CD4-positive, alpha-beta memory T cell (primary cell): ENCODE measurements around the gene IRAK2. TPM values are rescaled to one million over a fixed set of nuclear protein-coding genes. Genes with fewer than 3 reads are reported as not detected.

Experiments used
- CTCF ChIA-PET: fragments of 350-600 bp; sonication (Branson Sonifier 250); formaldehyde crosslinking; loops from one replicate; lab custom pipeline; 2021; ENCODE audit warnings: inconsistent platforms; ENCODE audit not compliant: partially characterized antibody; lab: Charles Lee
- POLR2A ChIA-PET: fragments of 350-600 bp; sonication (Branson Sonifier 250); formaldehyde crosslinking; loops from one replicate; lab custom pipeline; 2021; ENCODE audit not compliant: partially characterized antibody; lab: Charles Lee
- DNase-seq, 5 donors: peaks; one replicate each; pipeline versions ENCODE4 v3.0.0 to v3.0.0-alpha.2; 2020 to 2022; ENCODE audit warnings: mixed read lengths in 1 of 5
- H3K27ac ChIP-seq: one replicate; pipeline ENCODE4 v1.7.0; 2013; ENCODE audit warnings: low read depth, low read length
- H3K27me3 ChIP-seq: 2 replicates; pipeline ENCODE4 v1.7.0; 2013; ENCODE audit warnings: mild to moderate bottlenecking, low read length, moderate library complexity; ENCODE audit not compliant: insufficient read depth
- H3K36me3 ChIP-seq: 2 replicates; pipeline ENCODE4 v1.7.0; 2013; ENCODE audit warnings: mild to moderate bottlenecking, low read length, moderate library complexity; ENCODE audit not compliant: insufficient read depth
- H3K4me1 ChIP-seq: 2 replicates; pipeline ENCODE4 v1.7.0; 2013; ENCODE audit warnings: mild to moderate bottlenecking, low read length, moderate library complexity; ENCODE audit not compliant: insufficient read depth
- H3K4me3 ChIP-seq, 2 donors: one replicate each; pipeline ENCODE4 v1.7.0; 2013; ENCODE audit warnings: low read length in 2 of 2, mild to moderate bottlenecking in 1 of 2
- H3K9me3 ChIP-seq, 2 donors: one replicate each; pipeline ENCODE4 v1.7.0; 2013; ENCODE audit warnings: low read length in 2 of 2, control low read depth in 1 of 2; ENCODE audit not compliant: control insufficient read depth in 1 of 2
- H3K27ac Mint-ChIP-seq, 7 donors: one replicate each; pipeline ENCODE4 v1.8.0; 2020 to 2021; ENCODE audit warnings: mixed read lengths in 7 of 7, mild to moderate bottlenecking in 6 of 7, inconsistent platforms in 3 of 7, moderate library complexity in 3 of 7
- H3K27me3 Mint-ChIP-seq, 2 donors: one replicate each; pipeline ENCODE4 v1.8.0; 2020 to 2021; ENCODE audit warnings: mixed read lengths in 2 of 2
- H3K36me3 Mint-ChIP-seq, 2 donors: one replicate each; pipeline ENCODE4 v1.8.0; 2020 to 2021; ENCODE audit warnings: mixed read lengths in 2 of 2, inconsistent platforms in 1 of 2, mild to moderate bottlenecking in 1 of 2
- H3K4me1 Mint-ChIP-seq, 4 donors: one replicate each; pipeline ENCODE4 v1.8.0; 2020 to 2021; ENCODE audit warnings: mixed read lengths in 4 of 4, mild to moderate bottlenecking in 1 of 4
- H3K4me3 Mint-ChIP-seq, 8 donors: one replicate each; pipeline ENCODE4 v1.8.0; 2020 to 2021; ENCODE audit warnings: mixed read lengths in 8 of 8, mild to moderate bottlenecking in 7 of 8, moderate library complexity in 6 of 8, inconsistent platforms in 3 of 8
- H3K9me3 Mint-ChIP-seq, 8 donors: one replicate each; pipeline ENCODE4 v1.8.0; 2020 to 2021; ENCODE audit warnings: mixed read lengths in 8 of 8, mild to moderate bottlenecking in 5 of 8, inconsistent platforms in 3 of 8, moderate library complexity in 1 of 8
- intact Hi-C: fragments of 100-400 bp; cut with micrococcal nuclease; formaldehyde crosslinking; loops from one replicate; pipeline ENCODE4 v1.15.1; 2023
- polyA plus RNA-seq, 2 donors: library from polyadenylated mRNA; unstranded; fragments of 300-500 nt; fragmentation: Illumina TruSeq; gene quantifications; one replicate each; pipeline ENCODE4 v1.2.3, GENCODE V29; 2021
- total RNA-seq, 2 experiments: library from RNA; stranded (reverse); gene quantifications; one replicate each; pipeline ENCODE4 v1.2.3, GENCODE V29; 2021

Gene IRAK2
- total and polyA plus RNA-seq, 4 experiments from 2014 or later: 4.4 to 5.8 (median 5.1) TPM

GRCh38 chr3:10285272-10286132 lies 120.8 kb downstream of the IRAK2 start:
- no peak overlapping the region for H3K4me3 Mint-ChIP-seq

GRCh38 chr3:10286133-10286524 lies 121.4 kb downstream of the IRAK2 start:
- no peak overlapping the region for H3K4me3 Mint-ChIP-seq
- H3K36me3 Mint-ChIP-seq: peaks cover 0 to 47% of the 10 kb centered on the region in 2 donors
- no peak overlapping the region for H3K4me3 ChIP-seq
- H3K27ac ChIP-seq: no peak overlapping the region
- H3K4me1 ChIP-seq: peaks cover 23% of the 10 kb centered on the region
- H3K9me3 Mint-ChIP-seq: no peaks in the 10 kb centered on the region
- H3K36me3 ChIP-seq: peaks cover 26% of the 10 kb centered on the region
- POLR2A ChIA-PET: interaction anchor here (1.8 kb wide), 1 partner anchor 44 kb away, joined by 3 read pairs; no protein-coding TSS in a partner anchor
- no peak for DNase-seq
- peaks cover 26 to 45% (median 29%) of the 10 kb centered on the region in 4 donors for H3K4me1 Mint-ChIP-seq
- intact Hi-C loops: loop anchor here (2.0 to 10.0 kb wide), 3 partner anchors 37 to 301 kb away; partner anchors contain the start of genes EMC3, IRAK2 and TATDN2
- no peaks in the 10 kb centered on the region for H3K27me3 ChIP-seq
- H3K27ac Mint-ChIP-seq: peak overlapping the region; percentile 17 to 89 (median 56)
- CTCF ChIA-PET: interaction anchor here (1.3 kb wide), 1 partner anchor 10 kb away, joined by 4 read pairs; no protein-coding TSS in a partner anchor
- no peaks in the 10 kb centered on the region for H3K9me3 ChIP-seq
- no peaks in the 10 kb centered on the region for H3K27me3 Mint-ChIP-seq

More at GRCh38 chr3:10285272-10286132, 120.8 kb downstream of the IRAK2 start:
- peaks cover 1 to 53% of the 10 kb centered on the region in 2 donors for H3K36me3 Mint-ChIP-seq
- peak overlapping the region; percentile 80 to 96 (median 90) for H3K27ac Mint-ChIP-seq
- no peaks in the 10 kb centered on the region for H3K9me3 ChIP-seq
- peaks cover 23% of the 10 kb centered on the region for H3K4me1 ChIP-seq
- peaks cover 26 to 45% (median 29%) of the 10 kb centered on the region in 4 donors for H3K4me1 Mint-ChIP-seq
- no peak overlapping the region for H3K4me3 ChIP-seq
- CTCF ChIA-PET: interaction anchor here (0.6 to 1.3 kb wide), 2 partner anchors 10 to 303 kb away, joined by 3 to 4 read pairs; no protein-coding TSS in a partner anchor
- peaks cover 29% of the 10 kb centered on the region for H3K36me3 ChIP-seq
- H3K27ac ChIP-seq: peak overlapping the region; percentile 43
- intact Hi-C loops: loop anchor here (2.0 to 10.0 kb wide), 3 partner anchors 37 to 301 kb away; partner anchors contain the start of genes EMC3, IRAK2 and TATDN2
- POLR2A ChIA-PET: interaction anchor here (1.8 kb wide), 1 partner anchor 43 kb away, joined by 3 read pairs; no protein-coding TSS in a partner anchor
- H3K9me3 Mint-ChIP-seq: no peaks in the 10 kb centered on the region
- no peaks in the 10 kb centered on the region for H3K27me3 Mint-ChIP-seq
- H3K27me3 ChIP-seq: no peaks in the 10 kb centered on the region
- DNase-seq: no peak

DNA sequence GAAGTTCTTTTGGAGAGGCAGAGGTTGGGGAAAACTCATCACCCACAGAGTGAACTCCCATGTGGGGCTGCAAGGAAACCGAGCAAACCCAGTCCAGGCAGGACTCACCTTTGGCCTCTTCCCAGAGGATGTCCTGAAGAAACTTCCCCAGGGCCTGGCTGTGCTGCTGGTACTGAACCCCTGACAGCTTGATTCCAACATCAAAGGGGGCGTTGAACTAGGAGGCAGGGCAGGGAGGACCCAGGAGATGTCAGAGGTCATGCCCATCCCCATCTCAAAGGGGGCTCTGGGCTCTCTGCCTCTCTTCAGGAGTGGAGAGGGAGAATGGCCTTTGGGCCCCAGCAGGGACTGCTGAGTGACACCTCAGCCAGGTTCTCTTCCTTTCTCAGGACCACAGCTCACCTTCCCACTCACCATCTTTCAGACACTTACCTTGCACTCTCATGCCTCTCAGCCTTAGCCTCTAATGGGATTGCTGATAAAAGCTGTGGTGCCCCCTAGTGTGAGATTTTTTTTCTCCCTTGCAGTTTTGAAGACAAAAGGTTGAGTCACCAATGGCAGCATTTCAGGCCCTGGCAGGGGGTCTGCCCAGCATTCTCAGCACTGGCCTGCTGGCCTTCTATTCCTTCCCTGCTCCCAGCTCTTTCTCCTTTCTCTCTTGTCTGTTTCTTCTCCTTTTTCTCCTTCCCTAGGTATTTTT lies 122.0 kb downstream of the IRAK2 start:
- H3K27me3 Mint-ChIP-seq: no peaks in the 10 kb centered on the region
- CTCF ChIA-PET: interaction anchor here (1.3 kb wide), 1 partner anchor 9 kb away, joined by 4 read pairs; no protein-coding TSS in a partner anchor

DNA sequence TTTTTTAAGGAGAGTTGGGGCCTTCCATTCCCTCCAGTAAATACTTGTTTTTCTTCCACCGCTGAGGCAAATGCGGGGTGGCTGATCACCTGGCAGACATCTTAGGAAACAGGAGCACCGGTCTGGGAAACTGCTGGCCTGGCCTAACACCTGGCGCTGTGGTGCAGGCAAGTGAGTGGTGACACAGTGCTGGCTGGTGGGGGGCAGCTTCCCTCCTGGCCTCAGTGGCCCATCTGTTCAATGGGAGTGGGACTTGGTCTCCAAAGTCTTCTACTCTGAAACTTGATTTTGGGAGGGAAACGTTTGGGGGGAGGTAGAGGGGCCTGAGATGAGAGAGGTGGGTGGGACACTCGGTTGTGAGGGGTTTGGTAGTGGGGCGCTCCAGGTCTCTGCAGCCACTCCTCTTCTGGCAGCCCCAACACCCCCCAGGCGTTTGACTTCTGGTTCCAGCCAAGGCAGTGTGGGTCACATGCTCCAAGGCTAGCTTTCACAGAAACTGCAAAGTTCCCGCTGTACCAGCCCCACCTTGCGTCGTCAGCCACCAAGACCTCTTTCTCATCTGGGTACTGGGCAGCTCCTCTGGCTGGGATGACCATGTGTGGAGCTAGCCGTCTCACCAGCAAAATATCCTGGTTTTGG lies 123.3 kb downstream of the IRAK2 start:
- peaks cover 23 to 49% (median 30%) of the 10 kb centered on the region in 4 donors for H3K4me1 Mint-ChIP-seq
- no peak overlapping the region for H3K27ac ChIP-seq

More for the DNA sequence above, 122.0 kb downstream of the IRAK2 start:
- no peaks in the 10 kb centered on the region for H3K9me3 ChIP-seq
- H3K9me3 Mint-ChIP-seq: no peaks in the 10 kb centered on the region
- H3K27ac Mint-ChIP-seq: peak overlapping the region; percentile 2 to 57 (median 43)
- H3K4me3 ChIP-seq: no peak overlapping the region
- intact Hi-C loops: loop anchor here (1.0 to 10.0 kb wide), 5 partner anchors 38 to 354 kb away; partner anchors contain the start of genes EMC3, IRAK2 and TATDN2
- peaks cover 0 to 47% of the 10 kb centered on the region in 2 donors for H3K36me3 Mint-ChIP-seq
- POLR2A ChIA-PET: interaction anchor here (1.1 to 1.8 kb wide), 2 partner anchors 23 to 44 kb away, joined by 3 read pairs; no protein-coding TSS in a partner anchor
- peaks cover 26 to 45% (median 29%) of the 10 kb centered on the region in 4 donors for H3K4me1 Mint-ChIP-seq
- no peak overlapping the region for H3K4me3 Mint-ChIP-seq
- H3K27me3 ChIP-seq: no peaks in the 10 kb centered on the region
- peaks cover 23% of the 10 kb centered on the region for H3K4me1 ChIP-seq
- peak in 3 of 5 donors; percentile 66 to 72 (median 66) for DNase-seq
- H3K27ac ChIP-seq: no peak overlapping the region
- peaks cover 32% of the 10 kb centered on the region for H3K36me3 ChIP-seq

DNA sequence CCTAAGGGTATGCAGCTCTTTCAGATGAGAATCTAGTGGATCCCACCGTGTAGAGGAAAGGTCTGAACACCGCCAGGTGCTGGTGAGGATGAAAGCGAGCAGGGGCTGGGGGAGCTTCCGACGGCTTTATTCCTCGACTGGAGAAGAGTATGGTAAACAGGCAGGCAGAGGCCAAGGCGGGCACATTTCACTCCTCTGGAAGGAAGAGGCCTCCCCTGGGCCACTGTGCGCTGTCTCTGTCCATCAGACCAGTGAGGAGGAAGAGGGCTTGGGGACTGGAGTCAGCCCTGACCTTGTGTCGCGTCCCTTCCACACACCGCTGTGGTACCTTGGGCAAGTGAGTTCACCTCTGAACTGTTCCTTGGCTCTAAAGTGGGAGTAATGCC lies 123.8 kb downstream of the IRAK2 start:
- Histone ChIP-seq H3K4me3 (no peak overlapping the region), H3K27me3 (no peaks in the 10 kb centered on the region), H3K4me1 (peaks cover 26% of the 10 kb centered on the region), H3K9me3 (no peaks in the 10 kb centered on the region), H3K27ac (no peak overlapping the region), H3K36me3 (peaks cover 33% of the 10 kb centered on the region)
- no peak overlapping the region for H3K4me3 Mint-ChIP-seq
- H3K36me3 Mint-ChIP-seq: peaks cover 0 to 42% of the 10 kb centered on the region in 2 donors
- H3K27ac Mint-ChIP-seq: no peak overlapping the region
- H3K27me3 Mint-ChIP-seq: no peaks in the 10 kb centered on the region
- H3K9me3 Mint-ChIP-seq: no peaks in the 10 kb centered on the region
- DNase-seq: no peak
- H3K4me1 Mint-ChIP-seq: peaks cover 22 to 46% (median 26%) of the 10 kb centered on the region in 4 donors
- intact Hi-C loops: loop anchor here (10.0 kb wide), 1 partner anchor 304 kb away; the partner anchor contains the start of gene EMC3
- POLR2A ChIA-PET: no interaction called here
- CTCF ChIA-PET: no interaction called here

More for the DNA sequence above, 123.3 kb downstream of the IRAK2 start:
- H3K27me3 Mint-ChIP-seq: no peaks in the 10 kb centered on the region
- POLR2A ChIA-PET: no interaction called here
- CTCF ChIA-PET: no interaction called here
- no peaks in the 10 kb centered on the region for H3K27me3 ChIP-seq
- H3K36me3 ChIP-seq: peaks cover 36% of the 10 kb centered on the region
- H3K4me1 ChIP-seq: peaks cover 30% of the 10 kb centered on the region
- H3K9me3 Mint-ChIP-seq: no peaks in the 10 kb centered on the region
- H3K36me3 Mint-ChIP-seq: peaks cover 0 to 46% of the 10 kb centered on the region in 2 donors
- intact Hi-C loops: loop anchor here (1.0 to 10.0 kb wide), 5 partner anchors 39 to 356 kb away; partner anchors contain the start of genes EMC3, IRAK2 and TATDN2
- no peak overlapping the region for H3K4me3 ChIP-seq
- H3K9me3 ChIP-seq: no peaks in the 10 kb centered on the region
- H3K27ac Mint-ChIP-seq: no peak overlapping the region
- H3K4me3 Mint-ChIP-seq: no peak overlapping the region
- DNase-seq: no peak

GRCh38 chr3:10289077-10289476 lies 124.4 kb downstream of the IRAK2 start:
- Histone ChIP-seq H3K36me3 (peaks cover 32% of the 10 kb centered on the region), H3K27ac (no peak overlapping the region), H3K9me3 (no peaks in the 10 kb centered on the region), H3K4me1 (peaks cover 21% of the 10 kb centered on the region), H3K27me3 (no peaks in the 10 kb centered on the region), H3K4me3 (no peak overlapping the region)
- ChIA-PET CTCF (no interaction called here), POLR2A (no interaction called here)
- H3K36me3 Mint-ChIP-seq: peaks cover 3 to 41% of the 10 kb centered on the region in 2 donors
- H3K4me3 Mint-ChIP-seq: no peak overlapping the region
- DNase-seq: no peak
- H3K4me1 Mint-ChIP-seq: peaks cover 17 to 41% (median 21%) of the 10 kb centered on the region in 4 donors
- H3K27me3 Mint-ChIP-seq: no peaks in the 10 kb centered on the region
- H3K27ac Mint-ChIP-seq: peak overlapping the region in 1 of 7 donors; percentile 31
- intact Hi-C loops: loop anchor here (10.0 kb wide), 1 partner anchor 304 kb away; the partner anchor contains the start of gene EMC3
- H3K9me3 Mint-ChIP-seq: no peaks in the 10 kb centered on the region
